Kidney (tissue), 14 donors: ENCODE data around the gene MIEF1. TPM values are rescaled to one million over a fixed set of nuclear protein-coding genes. Genes with fewer than 3 reads are reported as not detected.

Experiments used
- DNase-seq, 5 donors: peaks; one replicate each; pipeline ENCODE4 v3.0.0-alpha.2; 2013 to 2020
- FAIRE-seq: peaks from 2 replicates; lab custom pipeline; 2012; peaks lifted over from hg19 to GRCh38; lab: Jason Lieb, UNC
- H3K27ac ChIP-seq, 2 donors: one replicate each; pipeline ENCODE4 v1.7.0; 2013; ENCODE audit warnings: low read depth in 2 of 2, low read length in 2 of 2, inconsistent platforms in 1 of 2
- H3K27me3 ChIP-seq: one replicate; pipeline ENCODE4 v1.7.1; 2013; ENCODE audit warnings: low read length, inconsistent platforms; ENCODE audit not compliant: control insufficient read depth, insufficient read depth
- H3K36me3 ChIP-seq, 3 donors: one replicate each; pipeline versions ENCODE4 v1.7.0 to v1.7.1; 2013; ENCODE audit warnings: low read length in 3 of 3, control low read depth in 1 of 3, inconsistent platforms in 1 of 3; ENCODE audit not compliant: insufficient read depth in 3 of 3, control insufficient read depth in 2 of 3
- H3K4me1 ChIP-seq, 3 donors: one replicate each; pipeline versions ENCODE4 v1.7.0 to v1.7.1; 2013; ENCODE audit warnings: low read length in 3 of 3, inconsistent platforms in 1 of 3, low read depth in 1 of 3; ENCODE audit not compliant: control insufficient read depth in 2 of 3, insufficient read depth in 2 of 3
- H3K4me3 ChIP-seq, 3 donors: one replicate each; pipeline versions ENCODE4 v1.7.0 to v1.8.1; 2013; ENCODE audit warnings: low read length in 3 of 3, control low read depth in 1 of 3, inconsistent platforms in 1 of 3
- H3K9ac ChIP-seq, 3 donors: one replicate each; pipeline versions ENCODE4 v1.7.0 to v1.7.1; 2013; ENCODE audit warnings: low read length in 3 of 3, control low read depth in 1 of 3, inconsistent platforms in 1 of 3
- H3K9me3 ChIP-seq, 3 donors: one replicate each; pipeline versions ENCODE4 v1.7.0 to v1.7.1; 2013; ENCODE audit warnings: low read length in 3 of 3, control low read depth in 1 of 3, inconsistent platforms in 1 of 3; ENCODE audit not compliant: control insufficient read depth in 2 of 3, insufficient read depth in 1 of 3
- intact Hi-C: fragments of 100-400 bp; cut with DNase I; formaldehyde crosslinking; loops from one replicate; pipeline ENCODE4 v1.11.1; 2022
- polyA plus RNA-seq: library from polyadenylated mRNA; stranded (reverse); fragments of 350-450 nt; fragmentation: Illumina TruSeq; extraction: RNeasy Lipid Tissue Mini Kit (QIAGEN cat#74804); gene quantifications from one replicate; pipeline ENCODE4 v1.2.3, GENCODE V29; 2014; ENCODE audit warnings: low read depth, low replicate concordance; ENCODE audit not compliant: insufficient read depth
- total RNA-seq: library from RNA; stranded (reverse); fragmentation: NEBNext Ultra II Directional; extraction: Animal tissue kit (Norgen Biotek cat#: 25700); gene quantifications from one replicate; pipeline ENCODE4 v1.2.1, GENCODE V29; 2021
- TF ChIP-seq, protein P1 (sequence below): IDR thresholded peaks from 3 replicates; pipeline ENCODE4 v1.5.1; 2012; ENCODE audit warnings: mild to moderate bottlenecking, moderate library complexity, borderline replicate concordance; ENCODE audit not compliant: insufficient read depth; ENCODE audit errors: extremely low read depth
- donor health status: control.
- donor health status: control.
- donor health status: control.
- donor health status: control.
- donor health status: control.
- donor health status: DM: yes; HTN: yes; CAD: no.
- donor health status: Normal renal cell carcinoma (clear cell type).

Gene MIEF1
- total and polyA plus RNA-seq, 2 donors from 2014 or later = 13.0 to 27.9 TPM

- TF ChIP-seq, protein P1, sequence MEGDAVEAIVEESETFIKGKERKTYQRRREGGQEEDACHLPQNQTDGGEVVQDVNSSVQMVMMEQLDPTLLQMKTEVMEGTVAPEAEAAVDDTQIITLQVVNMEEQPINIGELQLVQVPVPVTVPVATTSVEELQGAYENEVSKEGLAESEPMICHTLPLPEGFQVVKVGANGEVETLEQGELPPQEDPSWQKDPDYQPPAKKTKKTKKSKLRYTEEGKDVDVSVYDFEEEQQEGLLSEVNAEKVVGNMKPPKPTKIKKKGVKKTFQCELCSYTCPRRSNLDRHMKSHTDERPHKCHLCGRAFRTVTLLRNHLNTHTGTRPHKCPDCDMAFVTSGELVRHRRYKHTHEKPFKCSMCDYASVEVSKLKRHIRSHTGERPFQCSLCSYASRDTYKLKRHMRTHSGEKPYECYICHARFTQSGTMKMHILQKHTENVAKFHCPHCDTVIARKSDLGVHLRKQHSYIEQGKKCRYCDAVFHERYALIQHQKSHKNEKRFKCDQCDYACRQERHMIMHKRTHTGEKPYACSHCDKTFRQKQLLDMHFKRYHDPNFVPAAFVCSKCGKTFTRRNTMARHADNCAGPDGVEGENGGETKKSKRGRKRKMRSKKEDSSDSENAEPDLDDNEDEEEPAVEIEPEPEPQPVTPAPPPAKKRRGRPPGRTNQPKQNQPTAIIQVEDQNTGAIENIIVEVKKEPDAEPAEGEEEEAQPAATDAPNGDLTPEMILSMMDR = no peak
- Histone ChIP-seq H3K4me1 (peaks cover 0 to 3% (median 0%) of the 10 kb centered on the region in 3 donors), H3K27ac (no peak overlapping the region), H3K27me3 (no peaks in the 10 kb centered on the region), H3K9me3 (no peaks in the 10 kb centered on the region), H3K36me3 (peaks cover 0 to 2% (median 0%) of the 10 kb centered on the region in 3 donors), H3K4me3 (no peak overlapping the region), H3K9ac (no peak overlapping the region)
- FAIRE-seq (no peak), DNase-seq (no peak)
- intact Hi-C loops = no loop called here
Measured at GRCh38 chr22:39480557-39480956, 21.5 kb upstream of the MIEF1 start.

DNA sequence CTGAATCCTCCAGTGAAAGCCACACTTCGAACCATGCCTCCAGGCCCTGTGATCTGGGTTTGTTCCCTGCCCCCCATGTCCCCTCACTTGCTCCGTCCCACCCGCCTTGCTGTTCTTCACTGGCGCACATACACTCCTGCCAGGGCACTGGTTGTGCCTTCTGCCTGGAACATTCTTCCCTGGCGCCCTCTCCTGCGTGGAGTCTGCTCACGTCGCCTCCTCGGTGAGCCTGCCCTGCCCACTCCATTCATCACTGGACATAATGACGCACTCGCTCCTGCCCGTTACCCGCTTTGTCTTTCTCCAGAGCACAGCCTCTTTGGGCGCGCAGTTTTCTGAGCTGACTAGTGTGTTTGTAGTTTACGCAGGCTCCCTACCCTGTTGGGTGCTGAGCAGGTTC lies 21.0 kb upstream of the MIEF1 start:
- DNase-seq = peak in 1 of 5 donors; percentile 63
- TF ChIP-seq, protein P1 = no peak
- H3K9ac ChIP-seq = no peak overlapping the region
- intact Hi-C loops = no loop called here
- no peaks in the 10 kb centered on the region for H3K27me3 ChIP-seq
- H3K36me3 ChIP-seq = peaks cover 0 to 2% (median 0%) of the 10 kb centered on the region in 3 donors
- no peaks in the 10 kb centered on the region for H3K4me1 ChIP-seq
- no peak overlapping the region for H3K27ac ChIP-seq
- no peaks in the 10 kb centered on the region for H3K9me3 ChIP-seq
- H3K4me3 ChIP-seq = no peak overlapping the region
- no peak for FAIRE-seq

GRCh38 chr22:39481595-39481994 lies 20.5 kb upstream of the MIEF1 start:
- DNase-seq (no peak), FAIRE-seq (no peak)
- intact Hi-C loops = no loop called here
- Histone ChIP-seq H3K9me3 (no peaks in the 10 kb centered on the region), H3K9ac (no peak overlapping the region), H3K4me3 (no peak overlapping the region), H3K36me3 (peaks cover 0 to 2% (median 0%) of the 10 kb centered on the region in 3 donors), H3K27me3 (no peaks in the 10 kb centered on the region), H3K4me1 (no peaks in the 10 kb centered on the region), H3K27ac (no peak overlapping the region)
- TF ChIP-seq, protein P1 = no peak

DNA sequence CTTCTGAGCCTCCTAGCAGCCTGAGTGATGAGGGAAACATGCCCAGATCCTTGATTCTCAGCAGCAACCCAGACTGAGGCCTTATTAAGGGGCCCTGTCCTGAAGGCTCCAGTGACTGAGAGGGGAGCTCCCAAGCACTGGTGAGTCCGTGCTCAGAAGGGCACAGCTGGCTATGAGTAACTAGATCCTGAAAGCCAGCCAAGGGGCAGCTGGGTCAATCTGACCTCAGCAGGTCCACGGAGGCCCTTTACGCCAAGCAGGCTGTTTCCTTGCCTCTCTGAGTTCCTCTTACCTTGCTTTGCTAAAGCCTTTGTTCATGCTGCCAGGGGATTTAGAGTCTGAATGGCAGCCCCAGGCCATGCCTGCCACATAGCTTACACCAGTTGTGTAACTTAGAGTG lies 19.3 kb upstream of the MIEF1 start:
- DNase-seq (peak in 1 of 5 donors; percentile 73), FAIRE-seq (no peak)
- TF ChIP-seq, protein P1 = no peak
- Histone ChIP-seq H3K9ac (no peak overlapping the region), H3K27me3 (no peaks in the 10 kb centered on the region), H3K36me3 (peaks cover 0 to under 1% (median 0%) of the 10 kb centered on the region in 3 donors), H3K9me3 (no peaks in the 10 kb centered on the region), H3K27ac (no peak overlapping the region), H3K4me1 (no peaks in the 10 kb centered on the region), H3K4me3 (no peak overlapping the region)
- intact Hi-C loops = no loop called here
